HEK293T (cell line): ENCODE data around the gene TAF6.

Source experiments
- ARNT ChIP-seq: fragments of 450-650 bp; IDR thresholded peaks from 2 replicates; pipeline ENCODE4 v1.6.1; 2017; ENCODE audit warnings: mild to moderate bottlenecking
- BHLHE40 ChIP-seq: fragments of 450-650 bp; IDR thresholded peaks from 2 replicates; pipeline ENCODE4 v1.6.1; 2016; ENCODE audit warnings: mild to moderate bottlenecking, moderate library complexity, borderline replicate concordance
- L3MBTL2 ChIP-seq: fragments of 450-650 bp; conservative IDR thresholded peaks from 2 replicates; pipeline ENCODE4 v1.6.1; 2016; ENCODE audit warnings: mild to moderate bottlenecking
- LEF1 ChIP-seq: fragments of 450-650 bp; IDR thresholded peaks from 2 replicates; pipeline ENCODE4 v1.6.1; 2017; ENCODE audit warnings: mild to moderate bottlenecking, borderline replicate concordance
- TF ChIP-seq, protein P1 (sequence below): fragments of 450-650 bp; IDR thresholded peaks from 2 replicates; pipeline ENCODE4 v1.6.1; 2016

DNA sequence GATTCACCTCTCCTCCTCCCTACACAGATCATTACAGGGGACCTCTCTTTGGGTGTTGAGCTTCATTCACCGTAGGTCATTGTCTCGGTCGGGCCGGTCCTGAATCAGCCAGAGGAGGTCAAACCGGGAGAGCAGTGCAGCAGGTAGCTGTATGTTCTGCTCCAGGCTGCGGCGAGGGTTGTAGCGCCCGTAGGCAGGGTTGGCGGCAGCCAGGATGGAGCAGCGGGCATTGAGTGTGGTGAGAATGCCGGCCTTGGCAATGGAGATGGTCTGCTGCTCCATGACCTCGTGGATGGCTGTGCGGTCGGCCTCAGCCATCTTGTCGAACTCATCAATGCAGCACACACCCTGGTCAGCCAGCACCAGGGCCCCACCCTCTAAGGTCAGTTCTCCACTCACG lies 23.5 kb downstream of the TAF6 start:
- TF ChIP-seq, protein P1, sequence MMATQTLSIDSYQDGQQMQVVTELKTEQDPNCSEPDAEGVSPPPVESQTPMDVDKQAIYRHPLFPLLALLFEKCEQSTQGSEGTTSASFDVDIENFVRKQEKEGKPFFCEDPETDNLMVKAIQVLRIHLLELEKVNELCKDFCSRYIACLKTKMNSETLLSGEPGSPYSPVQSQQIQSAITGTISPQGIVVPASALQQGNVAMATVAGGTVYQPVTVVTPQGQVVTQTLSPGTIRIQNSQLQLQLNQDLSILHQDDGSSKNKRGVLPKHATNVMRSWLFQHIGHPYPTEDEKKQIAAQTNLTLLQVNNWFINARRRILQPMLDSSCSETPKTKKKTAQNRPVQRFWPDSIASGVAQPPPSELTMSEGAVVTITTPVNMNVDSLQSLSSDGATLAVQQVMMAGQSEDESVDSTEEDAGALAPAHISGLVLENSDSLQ, result no peak
- TF ChIP-seq L3MBTL2 (no peak), BHLHE40 (no peak), LEF1 (no peak), ARNT (no peak)
